ENCODE data around the gene TNIP1. TPM values are rescaled to one million over a fixed set of nuclear protein-coding genes. Genes with fewer than 3 reads are reported as not detected.
A peak's percentile ranks its signal among the peaks of the same experiment; 100 is the strongest.

TNIP1 gene
- total RNA-seq, 2 experiments from 2014 or later = 351 to 408 TPM

- H3K4me3 Mint-ChIP-seq = no peak overlapping the region
- peaks cover 59% of the 10 kb centered on the region for H3K36me3 Mint-ChIP-seq (ENCODE audit: low read depth)
- no peak for ATAC-seq
- ChIA-PET POLR2A (no interaction called here), CTCF (interaction anchor here (0.7 to 27.2 kb wide), 4 partner anchors 9 to 156 kb away, joined by 3 to 685 read pairs (median 70); no protein-coding TSS in a partner anchor)
- intact Hi-C loops (cut with DNase I, micrococcal nuclease) = loop anchor here (5.0 to 10.0 kb wide), 2 partner anchors 117 to 554 kb away; no protein-coding TSS in a partner anchor
- no peaks in the 10 kb centered on the region for H3K27me3 Mint-ChIP-seq
- no peak for DNase-seq
- H3K27ac Mint-ChIP-seq = peak overlapping the region; percentile 42
- H3K9me3 Mint-ChIP-seq (ENCODE audit: low read depth) = no peaks in the 10 kb centered on the region
- H3K4me1 Mint-ChIP-seq = peaks cover 9% of the 10 kb centered on the region
These were observed 38.2 kb upstream of the TNIP1 start for GRCh38 chr5:151118913-151119575.

DNA sequence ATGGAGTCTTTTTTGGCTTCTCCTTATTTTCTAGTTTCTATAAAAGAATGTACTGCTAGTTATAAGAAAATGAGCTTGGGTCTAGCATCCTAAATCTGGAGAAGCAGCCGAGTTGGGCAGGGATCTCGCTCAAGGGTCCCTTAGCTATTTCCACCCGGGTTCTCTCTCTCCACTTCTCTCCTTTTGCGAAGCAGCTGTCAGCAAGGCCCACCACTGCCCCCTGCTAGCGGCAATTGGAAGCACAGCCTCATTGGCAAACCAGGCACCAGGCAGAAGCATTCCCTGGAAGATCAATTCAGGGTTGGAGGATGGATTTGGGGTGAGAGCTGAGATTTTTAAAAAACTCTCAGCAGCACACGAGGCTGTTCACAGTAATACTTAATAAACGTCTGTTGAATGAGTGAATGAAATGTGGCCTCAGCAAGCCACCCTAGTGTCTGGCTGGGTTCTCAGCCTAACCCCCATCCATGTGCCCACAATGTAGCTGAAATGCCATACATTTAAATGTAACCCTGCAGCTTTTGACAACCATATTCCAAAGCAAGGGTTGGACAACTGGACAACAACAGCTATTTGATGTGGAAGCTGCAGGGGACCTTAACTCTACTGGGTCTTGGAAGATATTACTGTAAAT, 34.6 kb upstream of the TNIP1 start:
- ChIA-PET CTCF (interaction anchor here (0.5 to 27.2 kb wide), 67 partner anchors 8 to 755 kb away, joined by 3 to 685 read pairs (median 5); partner anchors contain the start of genes ANXA6, IRGM and TNIP1), POLR2A (interaction anchor here (0.6 to 0.9 kb wide), 2 partner anchors 55 to 94 kb away, joined by 3 to 4 read pairs; no protein-coding TSS in a partner anchor)
- Mint-ChIP-seq H3K4me1 (peaks cover 2% of the 10 kb centered on the region), H3K27ac (peak overlapping the region; percentile 24), H3K9me3 (ENCODE audit: low read depth) (no peaks in the 10 kb centered on the region), H3K4me3 (no peak overlapping the region), H3K27me3 (no peaks in the 10 kb centered on the region), H3K36me3 (ENCODE audit: low read depth) (peaks cover 43% of the 10 kb centered on the region)
- DNase-seq = peak; percentile 84
- ATAC-seq = peak; percentile 76
- intact Hi-C loops (cut with DNase I, micrococcal nuclease) = loop anchor here (1.0 to 10.0 kb wide), 7 partner anchors 37 to 551 kb away; no protein-coding TSS in a partner anchor

- Mint-ChIP-seq H3K4me1 (peaks cover 2% of the 10 kb centered on the region), H3K9me3 (ENCODE audit: low read depth) (no peaks in the 10 kb centered on the region), H3K36me3 (ENCODE audit: low read depth) (peaks cover 44% of the 10 kb centered on the region), H3K4me3 (no peak overlapping the region), H3K27ac (no peak overlapping the region), H3K27me3 (no peaks in the 10 kb centered on the region)
- CTCF ChIA-PET = interaction anchor here (0.7 to 27.2 kb wide), 14 partner anchors 8 to 137 kb away, joined by 3 to 685 read pairs (median 16); no protein-coding TSS in a partner anchor
- ATAC-seq (no peak), DNase-seq (no peak)
- POLR2A ChIA-PET = no interaction called here
- intact Hi-C loops (cut with DNase I, micrococcal nuclease) = loop anchor here (2.0 to 10.0 kb wide), 4 partner anchors 35 to 549 kb away; no protein-coding TSS in a partner anchor
These were observed 32.8 kb upstream of the TNIP1 start for GRCh38 chr5:151113651-151114050.

- CTCF ChIA-PET = interaction anchor here (0.8 to 10.4 kb wide), 8 partner anchors 11 to 127 kb away, joined by 3 to 234 read pairs (median 10); no protein-coding TSS in a partner anchor
- H3K4me1 Mint-ChIP-seq = peaks cover 2% of the 10 kb centered on the region
- POLR2A ChIA-PET = no interaction called here
- H3K4me3 Mint-ChIP-seq = no peak overlapping the region
- no peak for DNase-seq
- no peak for ATAC-seq
- intact Hi-C loops (cut with DNase I, micrococcal nuclease) = loop anchor here in 1 of 2 experiments (10.0 kb wide), 1 partner anchor 546 kb away; no protein-coding TSS in a partner anchor
- H3K9me3 Mint-ChIP-seq (ENCODE audit: low read depth) = no peaks in the 10 kb centered on the region
- H3K27ac Mint-ChIP-seq = peak overlapping the region; percentile 52
- no peaks in the 10 kb centered on the region for H3K27me3 Mint-ChIP-seq
- H3K36me3 Mint-ChIP-seq (ENCODE audit: low read depth) = peaks cover 43% of the 10 kb centered on the region
These were observed 30.2 kb upstream of the TNIP1 start for GRCh38 chr5:151110992-151111391.

- Mint-ChIP-seq H3K4me1 (peaks cover 2% of the 10 kb centered on the region), H3K4me3 (no peak overlapping the region), H3K27me3 (no peaks in the 10 kb centered on the region), H3K27ac (peak overlapping the region; percentile 52), H3K36me3 (ENCODE audit: low read depth) (peaks cover 47% of the 10 kb centered on the region), H3K9me3 (ENCODE audit: low read depth) (no peaks in the 10 kb centered on the region)
- DNase-seq = no peak
- CTCF ChIA-PET = interaction anchor here (0.5 to 10.4 kb wide), 7 partner anchors 11 to 327 kb away, joined by 3 to 234 read pairs (median 15); no protein-coding TSS in a partner anchor
- peak; percentile 43 for ATAC-seq
- POLR2A ChIA-PET = no interaction called here
- intact Hi-C loops (cut with DNase I, micrococcal nuclease) = loop anchor here in 1 of 2 experiments (10.0 kb wide), 1 partner anchor 545 kb away; no protein-coding TSS in a partner anchor
These were observed 29.4 kb upstream of the TNIP1 start for GRCh38 chr5:151110122-151110681.

- Mint-ChIP-seq H3K36me3 (ENCODE audit: low read depth) (peaks cover 50% of the 10 kb centered on the region), H3K9me3 (ENCODE audit: low read depth) (no peaks in the 10 kb centered on the region), H3K4me3 (no peak overlapping the region), H3K4me1 (no peaks in the 10 kb centered on the region), H3K27ac (peak overlapping the region; percentile 20), H3K27me3 (no peaks in the 10 kb centered on the region)
- intact Hi-C loops (cut with DNase I, micrococcal nuclease) = no loop called here
- DNase-seq = no peak
- POLR2A ChIA-PET = interaction anchor here (1.2 kb wide), 1 partner anchor 103 kb away, joined by 4 read pairs; no protein-coding TSS in a partner anchor
- CTCF ChIA-PET = interaction anchor here (2.4 to 8.7 kb wide), 2 partner anchors 13 to 57 kb away, joined by 15 to 74 read pairs; no protein-coding TSS in a partner anchor
- ATAC-seq = no peak
These were observed 27.7 kb upstream of the TNIP1 start for GRCh38 chr5:151108566-151108965.

- no peak overlapping the region for H3K27ac Mint-ChIP-seq
- intact Hi-C loops (cut with DNase I, micrococcal nuclease) = no loop called here
- no peaks in the 10 kb centered on the region for H3K4me1 Mint-ChIP-seq
- no peak overlapping the region for H3K4me3 Mint-ChIP-seq
- ChIA-PET CTCF (interaction anchor here (0.8 to 1.3 kb wide), 3 partner anchors 8 to 10 kb away, joined by 3 to 4 read pairs (median 3); no protein-coding TSS in a partner anchor), POLR2A (interaction anchor here (1.2 kb wide), 1 partner anchor 104 kb away, joined by 4 read pairs; no protein-coding TSS in a partner anchor)
- no peaks in the 10 kb centered on the region for H3K27me3 Mint-ChIP-seq
- ATAC-seq (no peak), DNase-seq (no peak)
- no peaks in the 10 kb centered on the region for H3K9me3 Mint-ChIP-seq (ENCODE audit: low read depth)
- peaks cover 51% of the 10 kb centered on the region for H3K36me3 Mint-ChIP-seq (ENCODE audit: low read depth)
These were observed 27.1 kb upstream of the TNIP1 start for GRCh38 chr5:151107738-151108520.

DNA sequence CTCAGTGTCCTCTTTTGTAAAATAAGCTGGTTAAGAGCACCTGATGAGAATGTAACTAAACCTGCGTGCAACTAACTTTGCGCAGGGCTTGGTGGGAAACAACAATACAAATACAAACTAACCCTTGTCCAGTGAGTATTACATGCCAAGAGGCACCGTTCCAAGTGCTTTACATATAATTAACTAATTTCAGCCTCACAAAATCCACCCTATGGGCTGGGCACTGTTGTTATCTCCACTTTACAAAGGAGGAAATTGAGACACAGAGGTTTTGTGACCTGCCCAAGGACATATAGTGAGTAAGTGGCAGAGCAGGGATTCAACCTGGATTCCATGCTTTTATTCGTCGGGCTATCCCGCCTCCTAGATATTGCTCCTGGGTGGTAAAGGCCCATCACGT, 26.2 kb upstream of the TNIP1 start:
- no peaks in the 10 kb centered on the region for H3K27me3 Mint-ChIP-seq
- ATAC-seq (no peak), DNase-seq (no peak)
- H3K9me3 Mint-ChIP-seq (ENCODE audit: low read depth) = no peaks in the 10 kb centered on the region
- ChIA-PET CTCF (interaction anchor here (0.6 to 1.3 kb wide), 5 partner anchors 8 to 56 kb away, joined by 3 to 4 read pairs (median 4); no protein-coding TSS in a partner anchor), POLR2A (no interaction called here)
- no peak overlapping the region for H3K4me3 Mint-ChIP-seq
- no peaks in the 10 kb centered on the region for H3K4me1 Mint-ChIP-seq
- no peak overlapping the region for H3K27ac Mint-ChIP-seq
- intact Hi-C loops (cut with DNase I, micrococcal nuclease) = no loop called here
- peaks cover 49% of the 10 kb centered on the region for H3K36me3 Mint-ChIP-seq (ENCODE audit: low read depth)

- peaks cover 55% of the 10 kb centered on the region for H3K36me3 Mint-ChIP-seq (ENCODE audit: low read depth)
- intact Hi-C loops (cut with DNase I, micrococcal nuclease) = no loop called here
- H3K27me3 Mint-ChIP-seq = no peaks in the 10 kb centered on the region
- H3K27ac Mint-ChIP-seq = no peak overlapping the region
- ChIA-PET CTCF (interaction anchor here (0.7 to 2.4 kb wide), 5 partner anchors 8 to 414 kb away, joined by 3 to 19 read pairs (median 4); no protein-coding TSS in a partner anchor), POLR2A (no interaction called here)
- no peak for DNase-seq
- no peaks in the 10 kb centered on the region for H3K4me1 Mint-ChIP-seq
- H3K9me3 Mint-ChIP-seq (ENCODE audit: low read depth) = no peaks in the 10 kb centered on the region
- no peak overlapping the region for H3K4me3 Mint-ChIP-seq
- no peak for ATAC-seq
These were observed 25.7 kb upstream of the TNIP1 start for GRCh38 chr5:151106509-151106908.

DNA sequence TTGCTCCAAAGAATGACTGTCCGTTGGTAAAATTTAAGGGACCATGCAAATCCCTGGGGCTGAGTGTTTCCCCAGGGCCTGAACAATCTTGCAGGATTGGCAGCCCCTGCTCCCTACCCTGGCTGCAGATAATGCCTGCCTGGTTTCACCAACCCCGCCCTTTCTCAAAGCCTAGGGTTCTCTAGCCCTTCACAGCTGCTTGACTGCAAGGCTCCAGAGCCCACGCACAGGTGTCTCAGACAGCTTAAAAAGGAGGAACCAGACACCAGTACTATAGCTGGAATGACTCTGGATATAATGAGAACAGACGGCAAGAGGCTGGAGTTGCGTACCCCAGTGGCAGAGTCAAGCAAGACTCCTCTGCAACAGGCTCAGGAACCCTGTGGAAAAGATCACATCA, 25.2 kb upstream of the TNIP1 start:
- CTCF ChIA-PET = interaction anchor here (0.7 to 2.4 kb wide), 2 partner anchors 9 to 413 kb away, joined by 5 to 19 read pairs; no protein-coding TSS in a partner anchor
- peaks cover 57% of the 10 kb centered on the region for H3K36me3 Mint-ChIP-seq (ENCODE audit: low read depth)
- intact Hi-C loops (cut with DNase I, micrococcal nuclease) = no loop called here
- no peaks in the 10 kb centered on the region for H3K9me3 Mint-ChIP-seq (ENCODE audit: low read depth)
- DNase-seq = no peak
- H3K4me1 Mint-ChIP-seq = no peaks in the 10 kb centered on the region
- no peak overlapping the region for H3K27ac Mint-ChIP-seq
- no peak for ATAC-seq
- no peaks in the 10 kb centered on the region for H3K27me3 Mint-ChIP-seq
- no peak overlapping the region for H3K4me3 Mint-ChIP-seq
- POLR2A ChIA-PET = no interaction called here

Measured in activated CD4-positive, alpha-beta T cell treated with anti-CD3 and anti-CD28 coated beads for 36 hours (primary cell).